Spleen (tissue), 11 donors: ENCODE measurements around the gene DFFA. TPM values are rescaled to one million over a fixed set of nuclear protein-coding genes. Genes with fewer than 3 reads are reported as not detected.

Experiments
- DNase-seq: peaks from one replicate; pipeline ENCODE4 v3.0.0-alpha.2; 2020
- H3K27ac ChIP-seq, 8 donors: fragments of 200-600 bp; sonication (generic) in 7 of 8; 1 replicate in 4 of 8; 2 replicates in 4 of 8; pipeline versions ENCODE4 v1.5.0 to v1.8.0; 2016 to 2021; ENCODE audit warnings: inconsistent platforms in 4 of 8, mild to moderate bottlenecking in 4 of 8, moderate library complexity in 1 of 8
- H3K27me3 ChIP-seq, 7 donors: fragments of 200-600 bp; sonication (generic) in 6 of 7; replicated peaks in 1 of 7; 1 replicate in 4 of 7; 2 replicates in 3 of 7; pipeline versions ENCODE4 v1.5.0 to v1.8.0; 2016 to 2021; ENCODE audit warnings: inconsistent platforms in 3 of 7, mild to moderate bottlenecking in 1 of 7
- H3K36me3 ChIP-seq, 6 donors: fragments of 200-600 bp; sonication (generic) in 5 of 6; 1 replicate in 4 of 6; 2 replicates in 2 of 6; pipeline versions ENCODE4 v1.5.0 to v1.8.0; 2016 to 2021; ENCODE audit warnings: inconsistent platforms in 2 of 6
- H3K4me1 ChIP-seq, 6 donors: fragments of 200-600 bp; sonication (generic) in 5 of 6; 1 replicate in 3 of 6; 2 replicates in 3 of 6; pipeline versions ENCODE4 v1.5.0 to v1.8.0; 2016 to 2021; ENCODE audit warnings: inconsistent platforms in 3 of 6
- H3K4me3 ChIP-seq, 8 donors: fragments of 200-600 bp; sonication (generic) in 7 of 8; 1 replicate in 4 of 8; 2 replicates in 4 of 8; pipeline versions ENCODE4 v1.5.0 to v1.8.0; 2016 to 2021; ENCODE audit warnings: inconsistent platforms in 4 of 8, mild to moderate bottlenecking in 4 of 8, moderate library complexity in 2 of 8
- H3K9me3 ChIP-seq, 8 donors: fragments of 200-600 bp; sonication (generic) in 7 of 8; 1 replicate in 4 of 8; 2 replicates in 4 of 8; pipeline versions ENCODE4 v1.5.0 to v1.8.0; 2016 to 2021; ENCODE audit warnings: inconsistent platforms in 4 of 8
- POLR2A ChIP-seq, 3 donors: fragments of 450-650 bp; IDR thresholded peaks; one replicate each; pipeline ENCODE4 v1.5.1; 2017; ENCODE audit warnings: antibody characterized with exemption in 3 of 3, mild to moderate bottlenecking in 1 of 3
- POLR2AphosphoS5 ChIP-seq, 3 donors: sonication (generic); formaldehyde crosslinking; IDR thresholded peaks; one replicate each; pipeline ENCODE4 v1.5.1; 2017; ENCODE audit warnings: antibody characterized with exemption in 3 of 3
- WGBS, 5 donors: extraction: QIAGEN DNeasy Blood & Tissue Kit in 3 of 5; methylation state at CpG; one replicate each; pipeline versions ENCODE4 v1.1.5 to v1.1.7; 2013 to 2018; 5-methylcytosine and 5-hydroxymethylcytosine counted together
- intact Hi-C: fragments of 100-400 bp; cut with DNase I; formaldehyde crosslinking; loops from one replicate; pipeline ENCODE4 v1.15.0; 2023; ENCODE audit warnings: low total_unique reads
- polyA plus RNA-seq, 3 donors: library from polyadenylated mRNA; stranded (reverse); fragments of 200-250 nt; gene quantifications; one replicate each; pipeline ENCODE4 v1.2.1, GENCODE V29; 2013
- total RNA-seq, 7 donors: library from RNA; depleted of rRNA in 3 of 7; stranded (reverse); fragments of >200 nt in 3 of 7; fragmentation: NEBNext Ultra II Directional in 4 of 7; extraction: Animal tissue kit (Norgen Biotek cat#: 25700) in 4 of 7; gene quantifications; one replicate each; pipeline versions ENCODE4 v1.1.0 to v1.2.1, GENCODE V29; 2016 to 2021
- TF ChIP-seq, protein P1 (sequence below), 11 experiments: fragments of 200-600 bp in 7 of 11; fragments of 450-650 bp in 4 of 11; sonication (generic) in 4 of 11; IDR thresholded peaks in 8 of 11; conservative IDR thresholded peaks in 3 of 11; 1 replicate in 7 of 11; 2 replicates in 4 of 11; pipeline versions ENCODE4 v1.4.0 to v1.8.0; 2016 to 2021; ENCODE audit warnings: antibody characterized with exemption in 11 of 11, inconsistent platforms in 4 of 11, mild to moderate bottlenecking in 1 of 11
- donor health status: healthy with polysubstance abuse.
- donor health status: DM: no; HTN: no; CAD: no; lungs with moderate emphysema.
- donor health status: DM: no; HTN: no; CAD: no.
- donor health status: Bipolar disorder and iron deficiency.
- donor health status: healthy.
- donor health status: DM: no; HTN: no; CAD: no.
- donor health status: DM: yes; HTN: yes; CAD: no.

Gene DFFA
- total and polyA plus RNA-seq, 10 donors = 7.2 to 30.1 (median 21.4) TPM

DNA sequence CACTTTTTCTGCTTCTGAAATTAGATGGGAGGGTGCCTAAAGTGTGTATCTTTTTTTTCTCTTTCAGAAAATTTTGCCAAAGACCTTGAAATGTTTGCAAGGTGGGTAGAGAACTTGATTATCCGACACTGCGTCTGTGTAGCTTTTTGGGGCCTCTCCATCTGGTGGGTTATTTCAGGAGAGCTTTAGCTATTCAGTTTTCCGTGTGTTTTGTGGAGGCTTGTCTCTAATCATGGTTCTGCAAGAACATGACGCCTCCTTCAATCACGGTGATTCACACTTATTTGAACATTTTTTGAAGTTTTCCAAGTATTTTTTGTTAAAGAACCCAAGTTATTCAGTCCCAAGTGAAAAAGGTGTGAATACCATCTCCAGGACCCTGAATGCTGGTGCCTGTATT lies 37.7 kb downstream of the DFFA start:
- WGBS, 5 donors = 93 to 97% (median 95%) methylated on average over 5 of the region's 5 CpGs
- Histone ChIP-seq H3K9me3 (no peaks in the 10 kb centered on the region), H3K4me3 (no peak overlapping the region), H3K27ac (no peak overlapping the region), H3K4me1 (peaks cover 6 to 27% (median 18%) of the 10 kb centered on the region in 6 donors), H3K36me3 (peaks cover 0 to 5% (median 0%) of the 10 kb centered on the region in 6 donors), H3K27me3 (no peaks in the 10 kb centered on the region)
- TF ChIP-seq, protein P1, sequence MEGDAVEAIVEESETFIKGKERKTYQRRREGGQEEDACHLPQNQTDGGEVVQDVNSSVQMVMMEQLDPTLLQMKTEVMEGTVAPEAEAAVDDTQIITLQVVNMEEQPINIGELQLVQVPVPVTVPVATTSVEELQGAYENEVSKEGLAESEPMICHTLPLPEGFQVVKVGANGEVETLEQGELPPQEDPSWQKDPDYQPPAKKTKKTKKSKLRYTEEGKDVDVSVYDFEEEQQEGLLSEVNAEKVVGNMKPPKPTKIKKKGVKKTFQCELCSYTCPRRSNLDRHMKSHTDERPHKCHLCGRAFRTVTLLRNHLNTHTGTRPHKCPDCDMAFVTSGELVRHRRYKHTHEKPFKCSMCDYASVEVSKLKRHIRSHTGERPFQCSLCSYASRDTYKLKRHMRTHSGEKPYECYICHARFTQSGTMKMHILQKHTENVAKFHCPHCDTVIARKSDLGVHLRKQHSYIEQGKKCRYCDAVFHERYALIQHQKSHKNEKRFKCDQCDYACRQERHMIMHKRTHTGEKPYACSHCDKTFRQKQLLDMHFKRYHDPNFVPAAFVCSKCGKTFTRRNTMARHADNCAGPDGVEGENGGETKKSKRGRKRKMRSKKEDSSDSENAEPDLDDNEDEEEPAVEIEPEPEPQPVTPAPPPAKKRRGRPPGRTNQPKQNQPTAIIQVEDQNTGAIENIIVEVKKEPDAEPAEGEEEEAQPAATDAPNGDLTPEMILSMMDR (IDR thresholded peaks at IDR 0.05 in 8 of 11, conservative IDR thresholded peaks at IDR 0.05 in 3 of 11) = no peak
- TF ChIP-seq POLR2AphosphoS5 (IDR thresholded peaks at IDR 0.05) (no peak), POLR2A (IDR thresholded peaks at IDR 0.05) (no peak)
- intact Hi-C loops = loop anchor here (5.0 kb wide), 2 partner anchors 43 to 58 kb away; no protein-coding TSS in a partner anchor
- DNase-seq = no peak

DNA sequence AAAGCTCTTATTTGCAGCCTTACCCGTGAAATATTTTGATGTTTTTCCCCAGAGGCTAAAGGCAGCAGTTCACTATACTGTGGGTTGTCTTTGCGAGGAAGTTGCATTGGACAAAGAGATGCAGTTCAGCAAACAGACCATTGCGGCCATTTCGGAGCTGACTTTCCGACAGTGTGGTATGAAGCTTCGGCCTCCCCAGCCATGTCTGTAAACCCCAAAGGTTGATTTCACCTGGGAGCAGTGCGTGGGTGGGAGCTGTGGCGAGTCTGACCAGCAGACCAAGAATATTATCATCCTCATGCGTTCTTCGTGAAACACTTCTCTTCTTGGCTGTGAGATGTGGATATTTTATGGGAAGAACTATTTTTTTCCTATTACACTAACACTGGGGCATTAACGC lies 38.5 kb downstream of the DFFA start:
- peaks cover 0 to 5% (median 0%) of the 10 kb centered on the region in 6 donors for H3K36me3 ChIP-seq
- H3K27ac ChIP-seq = no peak overlapping the region
- no peak overlapping the region for H3K4me3 ChIP-seq
- no peaks in the 10 kb centered on the region for H3K9me3 ChIP-seq
- intact Hi-C loops = loop anchor here (5.0 kb wide), 2 partner anchors 44 to 59 kb away; no protein-coding TSS in a partner anchor
- 82 to 94% (median 88%) methylated on average over 11 of the region's 11 CpGs for whole genome bisulfite sequencing, 5 donors
- DNase-seq = no peak
- TF ChIP-seq POLR2A (IDR thresholded peaks at IDR 0.05) (no peak), POLR2AphosphoS5 (IDR thresholded peaks at IDR 0.05) (no peak)
- TF ChIP-seq, protein P1 (IDR thresholded peaks at IDR 0.05 in 8 of 11, conservative IDR thresholded peaks at IDR 0.05 in 3 of 11) = no peak
- peaks cover 6 to 32% (median 20%) of the 10 kb centered on the region in 6 donors for H3K4me1 ChIP-seq
- H3K27me3 ChIP-seq = no peaks in the 10 kb centered on the region

DNA sequence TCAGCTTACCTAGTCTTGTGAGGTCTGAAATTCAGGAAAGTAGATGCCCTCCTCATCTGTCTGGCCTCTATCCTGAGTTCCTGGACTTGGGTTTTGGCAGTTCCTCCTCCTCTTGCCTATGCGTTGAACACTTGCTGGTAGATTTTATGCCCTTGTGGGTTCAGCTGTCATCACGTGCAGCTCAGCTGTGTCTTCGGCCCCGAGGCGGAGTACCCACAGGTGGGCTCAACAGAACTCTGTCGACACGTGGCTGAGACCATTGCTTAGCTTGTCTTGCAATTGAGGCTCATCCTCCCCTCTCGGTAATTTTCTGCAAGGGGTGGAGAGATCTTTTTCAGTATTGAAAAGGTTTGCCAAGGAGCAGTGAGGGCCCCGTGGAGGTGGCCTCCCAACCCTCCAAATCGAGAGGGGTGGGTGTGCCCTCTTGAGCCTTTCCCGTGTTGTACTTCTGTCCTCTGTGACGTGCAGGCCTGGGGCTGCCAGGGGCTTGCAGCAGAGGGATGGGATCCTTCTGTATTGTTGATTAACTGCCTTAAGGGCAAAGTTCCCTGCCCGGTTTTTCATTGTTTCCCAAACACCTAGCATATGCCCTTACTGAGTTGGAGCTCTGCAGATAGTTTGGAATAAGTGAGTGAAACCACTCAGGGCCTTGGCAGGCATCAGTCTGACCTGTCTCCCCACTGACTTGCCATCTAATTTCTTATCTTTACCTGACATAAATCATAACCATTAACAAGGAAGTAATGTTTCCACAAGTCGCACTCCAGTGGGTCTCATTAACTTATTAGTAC lies 39.2 kb downstream of the DFFA start:
- Histone ChIP-seq H3K4me1 (peaks cover 6 to 39% (median 23%) of the 10 kb centered on the region in 6 donors), H3K27me3 (no peaks in the 10 kb centered on the region), H3K4me3 (no peak overlapping the region), H3K9me3 (no peaks in the 10 kb centered on the region), H3K36me3 (peaks cover 0 to 5% (median 0%) of the 10 kb centered on the region in 6 donors), H3K27ac (no peak overlapping the region)
- WGBS, 5 donors = 76 to 85% (median 81%) methylated on average over 13 to 14 of the region's 14 CpGs
- no peak for DNase-seq
- TF ChIP-seq, protein P1 (IDR thresholded peaks at IDR 0.05 in 8 of 11, conservative IDR thresholded peaks at IDR 0.05 in 3 of 11) = no peak
- no peak for TF ChIP-seq POLR2A (IDR thresholded peaks at IDR 0.05)
- no peak for TF ChIP-seq POLR2AphosphoS5 (IDR thresholded peaks at IDR 0.05)
- intact Hi-C loops = loop anchor here (5.0 kb wide), 2 partner anchors 44 to 59 kb away; no protein-coding TSS in a partner anchor
